Measurements from ENCODE around the gene PSMB1.

Gene PSMB1

GRCh38 chr6:170552765-170553533, at the start of gene PSMB1:
Gene PSMB1 (minus strand): TSS chr6:170553307. CDS start chr6:170553242, 65 bp downstream.
- DNase-seq: peak; percentile 96

GRCh38 chr6:170597278-170597677, 44.2 kb upstream of the PSMB1 start:
- DNase-seq: no peak

- no peak for DNase-seq
Measured at GRCh38 chr6:170596426-170596825, 43.3 kb upstream of the PSMB1 start.

GRCh38 chr6:170590725-170591124, 37.6 kb upstream of the PSMB1 start:
- no peak for DNase-seq

GRCh38 chr6:170584954-170585498, 31.9 kb upstream of the PSMB1 start:
- DNase-seq: no peak

GRCh38 chr6:170584181-170584953, 31.3 kb upstream of the PSMB1 start, which contains the start of gene PDCD2:
Gene PDCD2 (minus strand): TSS chr6:170584637. CDS start chr6:170584581, 56 bp downstream.
- peak; percentile 93 for DNase-seq

- DNase-seq: no peak
Measured at GRCh38 chr6:170583756-170584180, 30.7 kb upstream of the PSMB1 start.

- no peak for DNase-seq
Measured at GRCh38 chr6:170578909-170579308, 25.8 kb upstream of the PSMB1 start.

- DNase-seq: no peak
Measured at GRCh38 chr6:170575250-170575649, 22.1 kb upstream of the PSMB1 start.

GRCh38 chr6:170572704-170573466, 19.8 kb upstream of the PSMB1 start:
- DNase-seq: no peak

- DNase-seq: no peak
Measured at GRCh38 chr6:170564936-170565530, 11.9 kb upstream of the PSMB1 start.

- no peak for DNase-seq
Measured at GRCh38 chr6:170561555-170561954, 8.4 kb upstream of the PSMB1 start.

- no peak for DNase-seq
Measured at GRCh38 chr6:170555305-170555704, 2.2 kb upstream of the PSMB1 start.

- no peak for DNase-seq
Measured at GRCh38 chr6:170554796-170555137, 1.7 kb upstream of the PSMB1 start.

GRCh38 chr6:170554013-170554795, 1.1 kb upstream of the PSMB1 start, which contains the start of gene TBP:
Gene TBP (plus strand): TSS chr6:170554369. CDS start chr6:170557030, 2,661 bp downstream.
- DNase-seq: peak; percentile 99

- DNase-seq: no peak
Measured at GRCh38 chr6:170553534-170554012, 466 bp upstream of the PSMB1 start.

GRCh38 chr6:170545405-170545804, 7.7 kb downstream of the PSMB1 start:
- peak; percentile 11 for DNase-seq

- DNase-seq: no peak
Measured at GRCh38 chr6:170542031-170542719, 10.9 kb downstream of the PSMB1 start.

- DNase-seq: no peak
Measured at GRCh38 chr6:170537329-170537728, 15.8 kb downstream of the PSMB1 start.

- DNase-seq: no peak
Measured at GRCh38 chr6:170536671-170537070, 16.4 kb downstream of the PSMB1 start.

GRCh38 chr6:170535004-170535403, 18.1 kb downstream of the PSMB1 start:
- no peak for DNase-seq
